Esophagus muscularis mucosa (tissue), 4 donors: ENCODE measurements around the gene TTC4. TPM values are rescaled to one million over a fixed set of nuclear protein-coding genes. Genes with fewer than 3 reads are reported as not detected.

Source experiments
- DNase-seq: peaks from one replicate; pipeline ENCODE4 v3.0.0-alpha.2; 2017; ENCODE audit errors: extremely low spot score
- H3K27ac ChIP-seq, 4 donors: fragments of 200-600 bp; sonication (generic); replicated peaks in 1 of 4; 1 replicate in 3 of 4; 2 replicates in 1 of 4; pipeline ENCODE4 v1.5.1; 2016 to 2019; ENCODE audit warnings: mild to moderate bottlenecking in 1 of 4
- H3K27me3 ChIP-seq, 4 donors: fragments of 200-600 bp; sonication (generic); one replicate each; pipeline versions ENCODE4 v1.5.1 to v1.6.0; 2016 to 2019
- H3K36me3 ChIP-seq, 4 donors: fragments of 200-600 bp; sonication (generic); one replicate each; pipeline ENCODE4 v1.5.1; 2016 to 2019
- H3K4me1 ChIP-seq, 4 donors: fragments of 200-600 bp; sonication (generic); one replicate each; pipeline ENCODE4 v1.5.1; 2016 to 2019
- H3K4me3 ChIP-seq, 4 donors: fragments of 200-600 bp; sonication (generic); 1 replicate in 2 of 4; 2 replicates in 2 of 4; pipeline ENCODE4 v1.5.1; 2016 to 2019; ENCODE audit warnings: mild to moderate bottlenecking in 4 of 4, moderate library complexity in 1 of 4
- H3K9me3 ChIP-seq, 4 donors: fragments of 200-600 bp; sonication (generic); 1 replicate in 3 of 4; 2 replicates in 1 of 4; pipeline ENCODE4 v1.5.1; 2016 to 2019
- EP300 ChIP-seq: sonication (generic); formaldehyde crosslinking; IDR thresholded peaks from one replicate; pipeline ENCODE4 v1.6.1; 2017; ENCODE audit warnings: antibody characterized with exemption
- POLR2A ChIP-seq: fragments of 450-650 bp; IDR thresholded peaks from one replicate; pipeline ENCODE4 v1.6.1; 2017; ENCODE audit warnings: antibody characterized with exemption, moderate library complexity, mild to moderate bottlenecking, low read depth
- POLR2AphosphoS5 ChIP-seq, 2 donors: sonication (generic); formaldehyde crosslinking; IDR thresholded peaks; one replicate each; pipeline ENCODE4 v1.6.1; 2017; ENCODE audit warnings: antibody characterized with exemption in 2 of 2
- WGBS: methylation state at CpG from one replicate; pipeline ENCODE4 v1.1.5; 2018; 5-methylcytosine and 5-hydroxymethylcytosine counted together
- intact Hi-C: fragments of 100-400 bp; cut with DNase I; formaldehyde crosslinking; loops from one replicate; pipeline ENCODE4 v1.15.1; 2023
- total RNA-seq, 4 donors: library from RNA; depleted of rRNA; stranded (reverse); fragments of >200 nt; gene quantifications; one replicate each; pipeline versions ENCODE4 v1.1.0 to v1.2.1, GENCODE V29; 2016
- TF ChIP-seq, protein P1 (sequence below), 3 experiments: fragments of 200-600 bp in 2 of 3; fragments of 450-650 bp in 1 of 3; sonication (generic) in 2 of 3; IDR thresholded peaks; one replicate each; pipeline ENCODE4 v1.5.1; 2017 to 2019; ENCODE audit warnings: antibody characterized with exemption in 3 of 3, mild to moderate bottlenecking in 2 of 3, moderate library complexity in 1 of 3

Gene TTC4
- total RNA-seq, 4 donors from 2014 or later: 10.8 to 16.4 (median 13.8) TPM

DNA sequence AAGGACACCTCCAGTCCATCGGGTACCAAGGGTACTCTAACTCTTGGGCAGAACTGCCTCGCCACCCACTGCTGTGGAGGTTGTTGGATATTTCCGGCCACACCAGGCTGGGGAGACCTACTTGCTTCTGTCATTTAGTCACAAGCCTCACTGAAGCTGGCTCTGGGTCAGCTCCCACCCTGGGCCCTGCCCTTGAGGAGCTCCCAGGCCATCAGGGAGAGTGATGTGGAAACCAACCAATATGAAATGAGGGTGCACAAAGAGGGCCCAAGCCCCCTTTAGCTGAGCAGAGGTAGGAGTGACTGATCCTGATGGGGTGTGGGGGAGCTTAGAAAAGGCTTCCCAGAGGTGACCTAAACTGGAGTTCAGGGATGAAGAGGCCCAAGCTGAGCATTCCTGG is 29.0 kb downstream of the TTC4 start:
- WGBS: 92% methylated on average over 3 of the region's 3 CpGs
- Histone ChIP-seq H3K36me3 (peaks cover 20 to 53% (median 46%) of the 10 kb centered on the region in 4 donors), H3K9me3 (no peaks in the 10 kb centered on the region), H3K4me1 (no peaks in the 10 kb centered on the region), H3K27me3 (no peaks in the 10 kb centered on the region), H3K27ac (no peak overlapping the region), H3K4me3 (no peak overlapping the region)
- no peak for TF ChIP-seq POLR2AphosphoS5 (IDR thresholded peaks at IDR 0.05)
- TF ChIP-seq, protein P1, sequence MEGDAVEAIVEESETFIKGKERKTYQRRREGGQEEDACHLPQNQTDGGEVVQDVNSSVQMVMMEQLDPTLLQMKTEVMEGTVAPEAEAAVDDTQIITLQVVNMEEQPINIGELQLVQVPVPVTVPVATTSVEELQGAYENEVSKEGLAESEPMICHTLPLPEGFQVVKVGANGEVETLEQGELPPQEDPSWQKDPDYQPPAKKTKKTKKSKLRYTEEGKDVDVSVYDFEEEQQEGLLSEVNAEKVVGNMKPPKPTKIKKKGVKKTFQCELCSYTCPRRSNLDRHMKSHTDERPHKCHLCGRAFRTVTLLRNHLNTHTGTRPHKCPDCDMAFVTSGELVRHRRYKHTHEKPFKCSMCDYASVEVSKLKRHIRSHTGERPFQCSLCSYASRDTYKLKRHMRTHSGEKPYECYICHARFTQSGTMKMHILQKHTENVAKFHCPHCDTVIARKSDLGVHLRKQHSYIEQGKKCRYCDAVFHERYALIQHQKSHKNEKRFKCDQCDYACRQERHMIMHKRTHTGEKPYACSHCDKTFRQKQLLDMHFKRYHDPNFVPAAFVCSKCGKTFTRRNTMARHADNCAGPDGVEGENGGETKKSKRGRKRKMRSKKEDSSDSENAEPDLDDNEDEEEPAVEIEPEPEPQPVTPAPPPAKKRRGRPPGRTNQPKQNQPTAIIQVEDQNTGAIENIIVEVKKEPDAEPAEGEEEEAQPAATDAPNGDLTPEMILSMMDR (IDR thresholded peaks at IDR 0.05): no peak
- no peak for TF ChIP-seq POLR2A
- TF ChIP-seq EP300: no peak
- intact Hi-C loops: no loop called here
- DNase-seq: no peak

DNA sequence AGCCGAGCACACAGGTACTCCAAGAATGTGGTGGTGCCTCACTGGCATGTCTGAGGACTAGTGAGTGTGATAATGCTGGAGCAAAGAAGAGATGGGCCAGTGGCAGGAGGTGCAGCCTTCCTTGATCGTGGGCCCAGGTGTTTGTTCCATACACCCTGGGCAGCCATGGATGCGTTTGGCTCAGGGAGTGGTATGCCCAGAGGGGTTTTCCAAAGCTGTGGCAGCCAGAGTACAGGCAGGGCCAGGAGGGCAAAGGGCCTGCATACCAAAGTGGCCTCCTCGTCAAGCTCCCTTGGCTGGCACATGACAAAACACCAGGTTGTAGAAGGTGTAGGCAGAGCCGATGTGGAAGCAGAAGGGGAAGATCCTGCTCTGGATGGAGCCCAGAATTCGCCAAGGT is 29.6 kb downstream of the TTC4 start:
- DNase-seq: no peak
- no peak for TF ChIP-seq POLR2A
- H3K4me1 ChIP-seq: no peaks in the 10 kb centered on the region
- 88% methylated on average over 6 of the region's 6 CpGs for WGBS
- no peaks in the 10 kb centered on the region for H3K27me3 ChIP-seq
- no peak overlapping the region for H3K27ac ChIP-seq
- intact Hi-C loops: no loop called here
- H3K4me3 ChIP-seq: no peak overlapping the region
- peaks cover 17 to 48% (median 40%) of the 10 kb centered on the region in 4 donors for H3K36me3 ChIP-seq
- H3K9me3 ChIP-seq: no peaks in the 10 kb centered on the region

DNA sequence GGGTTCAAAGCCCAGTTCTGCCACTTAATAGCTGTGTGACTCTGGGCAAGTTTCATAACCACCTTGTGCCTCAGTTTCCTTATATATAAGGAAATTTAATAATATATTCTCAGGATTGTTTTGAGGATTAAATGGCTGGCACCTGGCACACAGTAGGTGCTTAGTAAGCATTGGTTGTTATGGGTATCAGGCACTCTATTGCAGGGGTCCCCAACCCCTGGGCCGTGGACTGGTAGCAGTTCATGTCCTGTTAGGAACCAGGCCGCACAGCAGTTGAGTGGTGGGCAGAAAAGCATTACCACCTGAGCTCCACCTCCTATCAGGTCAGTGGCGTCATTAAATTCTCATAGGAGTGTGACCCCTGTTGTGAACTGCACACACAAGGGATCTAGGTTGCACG is 30.2 kb downstream of the TTC4 start:
- 97% methylated on average over 4 of the region's 4 CpGs for WGBS
- Histone ChIP-seq H3K4me1 (no peaks in the 10 kb centered on the region), H3K4me3 (no peak overlapping the region), H3K27me3 (no peaks in the 10 kb centered on the region), H3K27ac (no peak overlapping the region), H3K36me3 (peaks cover 11 to 42% (median 34%) of the 10 kb centered on the region in 4 donors), H3K9me3 (no peaks in the 10 kb centered on the region)
- TF ChIP-seq POLR2AphosphoS5 (IDR thresholded peaks at IDR 0.05) (no peak), EP300 (no peak), POLR2A (no peak)
- TF ChIP-seq, protein P1 (IDR thresholded peaks at IDR 0.05): no peak
- no peak for DNase-seq
- intact Hi-C loops: no loop called here

DNA sequence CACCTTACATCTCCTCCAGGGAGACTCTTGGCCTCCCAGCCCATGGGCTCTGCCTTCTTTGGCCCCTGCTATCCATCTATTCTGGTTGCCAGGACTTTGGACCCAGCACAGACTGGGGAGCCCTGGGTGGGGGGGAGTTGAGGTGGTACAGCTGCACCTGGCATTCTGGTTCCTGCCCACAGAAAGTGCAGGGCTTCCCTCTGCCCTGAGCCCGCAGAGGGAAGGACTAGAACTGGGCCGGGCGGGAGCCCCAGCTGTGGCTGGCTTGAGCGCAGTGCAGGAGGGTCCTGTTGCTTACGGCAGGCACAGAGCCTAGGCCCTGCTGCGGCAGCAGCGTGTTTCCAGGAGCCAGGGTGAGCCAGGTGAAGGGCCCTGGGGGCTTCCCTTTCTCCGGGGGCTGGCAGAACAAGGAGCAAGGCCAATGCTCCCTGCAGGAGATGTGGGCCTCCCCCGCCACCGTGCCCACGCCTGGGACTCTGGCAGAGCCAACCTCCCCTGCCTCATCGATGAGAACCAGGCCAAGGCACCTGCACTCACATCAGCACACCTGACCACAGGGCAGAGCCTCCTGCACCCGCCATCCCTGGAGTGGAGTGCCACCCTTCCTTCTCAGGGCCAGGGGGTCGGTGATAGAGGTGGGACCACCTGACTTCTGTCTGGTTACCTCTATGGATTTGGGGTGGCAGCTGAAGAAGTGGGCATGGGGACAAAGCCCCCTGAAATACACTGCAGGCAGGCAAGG is 32.6 kb downstream of the TTC4 start:
- TF ChIP-seq, protein P1 (IDR thresholded peaks at IDR 0.05): no peak
- TF ChIP-seq POLR2A (no peak), POLR2AphosphoS5 (IDR thresholded peaks at IDR 0.05) (no peak)
- H3K4me1 ChIP-seq: no peaks in the 10 kb centered on the region
- H3K4me3 ChIP-seq: no peak overlapping the region
- H3K27me3 ChIP-seq: no peaks in the 10 kb centered on the region
- DNase-seq: no peak
- H3K27ac ChIP-seq: no peak overlapping the region
- H3K36me3 ChIP-seq: peaks cover 0 to 18% (median 10%) of the 10 kb centered on the region in 4 donors
- no peaks in the 10 kb centered on the region for H3K9me3 ChIP-seq
- intact Hi-C loops: no loop called here
- 94% methylated on average over 11 of the region's 14 CpGs for WGBS

DNA sequence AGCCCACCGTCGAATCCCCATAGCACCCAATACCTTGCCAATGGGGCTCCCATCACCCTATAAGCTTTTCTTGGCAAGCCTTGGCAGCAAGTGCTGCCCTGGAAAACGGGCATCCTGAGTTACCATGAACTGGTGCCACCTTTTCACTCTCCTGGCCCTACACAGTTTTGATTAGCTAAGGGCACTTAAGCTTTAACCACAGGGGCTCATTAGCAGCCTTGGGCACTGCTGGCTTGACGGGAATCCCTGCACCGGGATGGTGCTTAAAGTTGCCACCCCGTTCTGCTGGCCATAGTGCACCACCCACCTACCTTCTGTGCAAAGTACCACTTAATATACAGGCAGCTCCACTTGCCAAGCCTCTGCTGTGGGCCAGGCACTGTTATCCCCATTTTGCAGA is 34.9 kb downstream of the TTC4 start:
- H3K4me1 ChIP-seq: no peaks in the 10 kb centered on the region
- no peaks in the 10 kb centered on the region for H3K27me3 ChIP-seq
- no peak for DNase-seq
- H3K9me3 ChIP-seq: no peaks in the 10 kb centered on the region
- peaks cover 0 to 6% (median 0%) of the 10 kb centered on the region in 4 donors for H3K36me3 ChIP-seq
- H3K27ac ChIP-seq: no peak overlapping the region
- intact Hi-C loops: no loop called here
- 89% methylated on average over 6 of the region's 6 CpGs for WGBS
- no peak overlapping the region for H3K4me3 ChIP-seq
- no peak for TF ChIP-seq EP300
- no peak for TF ChIP-seq POLR2AphosphoS5 (IDR thresholded peaks at IDR 0.05)
- no peak for TF ChIP-seq POLR2A
- TF ChIP-seq, protein P1 (IDR thresholded peaks at IDR 0.05): no peak
